ENCODE measurements around the gene CPB1. TPM values are rescaled to one million over a fixed set of nuclear protein-coding genes. Genes with fewer than 3 reads are reported as not detected.

Gene CPB1
- total and polyA plus RNA-seq, 8 donors, result 3,071 to 29,247 (median 22,743) TPM

DNA sequence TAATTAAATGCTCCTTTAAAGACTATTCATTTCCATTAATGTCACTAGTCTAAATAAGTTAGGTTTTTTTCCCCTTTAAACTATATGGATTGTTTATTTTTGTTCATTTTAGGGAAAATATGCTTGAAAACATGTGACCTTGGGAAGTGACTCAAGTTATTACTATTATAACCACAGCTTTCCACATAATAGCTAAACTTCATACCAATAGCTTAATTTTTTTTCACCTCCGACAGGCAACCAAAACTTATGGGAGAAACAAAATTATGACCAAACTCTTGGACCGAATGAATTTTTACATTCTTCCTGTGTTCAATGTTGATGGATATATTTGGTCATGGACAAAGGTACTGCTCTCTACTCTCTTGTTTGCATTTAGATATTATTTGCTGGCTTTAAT is 53.7 kb downstream of the CPB1 start:
- Histone ChIP-seq H3K27ac (no peak overlapping the region), H3K4me3 (no peak overlapping the region), H3K9me3 (no peaks in the 10 kb centered on the region), H3K4me1 (peaks cover 15 to 25% (median 17%) of the 10 kb centered on the region in 3 donors), H3K27me3 (no peaks in the 10 kb centered on the region), H3K36me3 (no peaks in the 10 kb centered on the region)
- FAIRE-seq (no peak), ATAC-seq (no peak), DNase-seq (no peak)
- TF ChIP-seq, protein P1, sequence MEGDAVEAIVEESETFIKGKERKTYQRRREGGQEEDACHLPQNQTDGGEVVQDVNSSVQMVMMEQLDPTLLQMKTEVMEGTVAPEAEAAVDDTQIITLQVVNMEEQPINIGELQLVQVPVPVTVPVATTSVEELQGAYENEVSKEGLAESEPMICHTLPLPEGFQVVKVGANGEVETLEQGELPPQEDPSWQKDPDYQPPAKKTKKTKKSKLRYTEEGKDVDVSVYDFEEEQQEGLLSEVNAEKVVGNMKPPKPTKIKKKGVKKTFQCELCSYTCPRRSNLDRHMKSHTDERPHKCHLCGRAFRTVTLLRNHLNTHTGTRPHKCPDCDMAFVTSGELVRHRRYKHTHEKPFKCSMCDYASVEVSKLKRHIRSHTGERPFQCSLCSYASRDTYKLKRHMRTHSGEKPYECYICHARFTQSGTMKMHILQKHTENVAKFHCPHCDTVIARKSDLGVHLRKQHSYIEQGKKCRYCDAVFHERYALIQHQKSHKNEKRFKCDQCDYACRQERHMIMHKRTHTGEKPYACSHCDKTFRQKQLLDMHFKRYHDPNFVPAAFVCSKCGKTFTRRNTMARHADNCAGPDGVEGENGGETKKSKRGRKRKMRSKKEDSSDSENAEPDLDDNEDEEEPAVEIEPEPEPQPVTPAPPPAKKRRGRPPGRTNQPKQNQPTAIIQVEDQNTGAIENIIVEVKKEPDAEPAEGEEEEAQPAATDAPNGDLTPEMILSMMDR (IDR thresholded peaks at IDR 0.05), result no peak
- intact Hi-C loops (cut with DNase I), result no loop called here
- 63 to 71% methylated on average over 2 of the region's 2 CpGs for WGBS, 2 donors

GRCh38 chr3:148882288-148882687 is 54.7 kb downstream of the CPB1 start:
- DNase-seq (peak in 1 of 6 donors; percentile 38), ATAC-seq (peak; percentile 79 to 85 (median 80)), FAIRE-seq (no peak)
- H3K9me3 ChIP-seq, result no peaks in the 10 kb centered on the region
- WGBS, 2 donors, result 8 to 10% methylated on average over 4 of the region's 4 CpGs
- no peaks in the 10 kb centered on the region for H3K36me3 ChIP-seq
- no peak overlapping the region for H3K4me3 ChIP-seq
- H3K27me3 ChIP-seq, result no peaks in the 10 kb centered on the region
- intact Hi-C loops (cut with DNase I), result no loop called here
- H3K4me1 ChIP-seq, result peaks cover 15 to 25% (median 17%) of the 10 kb centered on the region in 3 donors
- H3K27ac ChIP-seq, result peak overlapping the region in 2 of 4 donors; percentile 24 to 46
- TF ChIP-seq, protein P1 (IDR thresholded peaks at IDR 0.05), result no peak

DNA sequence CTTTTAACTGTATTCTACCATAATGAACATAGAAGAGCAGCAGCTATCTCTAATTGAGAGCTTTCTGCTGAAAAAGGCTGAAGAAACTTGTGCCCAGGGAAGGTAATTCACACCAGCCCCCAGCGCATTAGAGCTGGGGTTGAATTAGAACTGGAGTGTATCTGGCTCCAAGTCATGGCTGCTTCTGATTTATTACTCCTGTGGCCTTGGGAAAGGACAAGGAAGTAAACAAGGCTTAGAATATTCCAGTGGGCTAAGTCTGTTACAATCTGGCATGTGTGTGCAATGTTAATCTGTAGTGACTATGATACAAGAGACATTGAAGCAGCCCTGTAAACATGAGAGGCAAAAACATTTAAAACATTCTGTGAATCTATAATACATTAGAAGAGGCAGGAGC is 55.6 kb downstream of the CPB1 start:
- FAIRE-seq (no peak), DNase-seq (no peak), ATAC-seq (peak; percentile 50 to 86 (median 79))
- peak overlapping the region in 2 of 4 donors; percentile 24 to 46 for H3K27ac ChIP-seq
- TF ChIP-seq, protein P1 (IDR thresholded peaks at IDR 0.05), result no peak
- 32 to 38% methylated on average over 1 of the region's 1 CpG for WGBS, 2 donors
- no peaks in the 10 kb centered on the region for H3K27me3 ChIP-seq
- H3K4me3 ChIP-seq, result no peak overlapping the region
- H3K9me3 ChIP-seq, result no peaks in the 10 kb centered on the region
- intact Hi-C loops (cut with DNase I), result no loop called here
- peaks cover 15 to 25% (median 17%) of the 10 kb centered on the region in 3 donors for H3K4me1 ChIP-seq
- H3K36me3 ChIP-seq, result no peaks in the 10 kb centered on the region

GRCh38 chr3:148884261-148884660 is 56.6 kb downstream of the CPB1 start:
- Histone ChIP-seq H3K27ac (no peak overlapping the region), H3K36me3 (no peaks in the 10 kb centered on the region), H3K4me1 (peaks cover 15 to 25% (median 17%) of the 10 kb centered on the region in 3 donors), H3K27me3 (no peaks in the 10 kb centered on the region), H3K9me3 (no peaks in the 10 kb centered on the region), H3K4me3 (no peak overlapping the region)
- DNase-seq (no peak), ATAC-seq (no peak), FAIRE-seq (no peak)
- TF ChIP-seq, protein P1 (IDR thresholded peaks at IDR 0.05), result no peak
- intact Hi-C loops (cut with DNase I), result no loop called here

GRCh38 chr3:148889828-148890227 is 62.2 kb downstream of the CPB1 start:
- H3K4me3 ChIP-seq, result no peak overlapping the region
- TF ChIP-seq, protein P1 (IDR thresholded peaks at IDR 0.05), result no peak
- FAIRE-seq, result no peak
- WGBS, 2 donors, result 89 to 93% methylated on average over 2 of the region's 2 CpGs
- intact Hi-C loops (cut with DNase I), result no loop called here
- H3K9me3 ChIP-seq, result no peaks in the 10 kb centered on the region
- H3K36me3 ChIP-seq, result no peaks in the 10 kb centered on the region
- no peak for DNase-seq
- no peak overlapping the region for H3K27ac ChIP-seq
- no peaks in the 10 kb centered on the region for H3K27me3 ChIP-seq
- ATAC-seq, result no peak
- no peaks in the 10 kb centered on the region for H3K4me1 ChIP-seq
